GM12875 (cell line): ENCODE data around the gene TCP11L2.

ENCODE experiments used
- H3K4me3 ChIP-seq: one replicate; pipeline ENCODE4 v1.5.1; 2011; ENCODE audit warnings: low read depth, low read length, control low read depth
- CTCF ChIP-seq: IDR thresholded peaks from 2 replicates; pipeline ENCODE4 v1.5.1; 2011; ENCODE audit warnings: low read depth, mild to moderate bottlenecking, control low read depth, inconsistent platforms, low read length, moderate library complexity, borderline replicate concordance; ENCODE audit not compliant: insufficient read depth

The TCP11L2 gene

GRCh38 chr12:106290666-106291065 lies 11.9 kb upstream of the TCP11L2 start:
- no peak for TF ChIP-seq CTCF
- no peak overlapping the region for H3K4me3 ChIP-seq

- no peak overlapping the region for H3K4me3 ChIP-seq
- no peak for TF ChIP-seq CTCF
Observed at GRCh38 chr12:106291342-106291741, 11.2 kb upstream of the TCP11L2 start.

GRCh38 chr12:106292339-106292738 lies 10.2 kb upstream of the TCP11L2 start:
- TF ChIP-seq CTCF, result no peak
- no peak overlapping the region for H3K4me3 ChIP-seq

- no peak overlapping the region for H3K4me3 ChIP-seq
Observed at GRCh38 chr12:106296179-106296877, 6.2 kb upstream of the TCP11L2 start.

GRCh38 chr12:106297075-106297474 lies 5.5 kb upstream of the TCP11L2 start:
- no peak overlapping the region for H3K4me3 ChIP-seq
- TF ChIP-seq CTCF, result no peak

More at GRCh38 chr12:106296179-106296877, 6.2 kb upstream of the TCP11L2 start:
- TF ChIP-seq CTCF, result no peak

GRCh38 chr12:106297681-106298080 lies 4.9 kb upstream of the TCP11L2 start:
- TF ChIP-seq CTCF, result no peak
- H3K4me3 ChIP-seq, result no peak overlapping the region

GRCh38 chr12:106299202-106299774 lies 3.2 kb upstream of the TCP11L2 start:
- no peak for TF ChIP-seq CTCF
- no peak overlapping the region for H3K4me3 ChIP-seq
